ENCODE measurements around the gene NXPH2.

- no peak for TF ChIP-seq CTCF (IDR thresholded peaks at IDR 0.05 in 4 of 5, conservative IDR thresholded peaks at IDR 0.05 in 1 of 5)
- no peak for TF ChIP-seq POLR2A (IDR thresholded peaks at IDR 0.05)
Measured at GRCh38 chr2:138720035-138720838, 60.0 kb downstream of the NXPH2 start.

Data from gastrocnemius medialis (tissue), 4 donors.